ENCODE measurements around the gene NUDT14. TPM values are rescaled to one million over a fixed set of nuclear protein-coding genes. Genes with fewer than 3 reads are reported as not detected.

NUDT14 gene
- total and polyA plus RNA-seq, 12 donors = 4.1 to 55.8 (median 36.6) TPM

- no peak for TF ChIP-seq POLR2A (IDR thresholded peaks at IDR 0.05)
- TF ChIP-seq CTCF (IDR thresholded peaks at IDR 0.05) = no peak
- peaks cover 0 to 8% of the 10 kb centered on the region in 2 donors for H3K4me1 ChIP-seq (replicated peaks in 1 of 2)
Observed at GRCh38 chr14:105166571-105167302, 14.4 kb downstream of the NUDT14 start.

DNA sequence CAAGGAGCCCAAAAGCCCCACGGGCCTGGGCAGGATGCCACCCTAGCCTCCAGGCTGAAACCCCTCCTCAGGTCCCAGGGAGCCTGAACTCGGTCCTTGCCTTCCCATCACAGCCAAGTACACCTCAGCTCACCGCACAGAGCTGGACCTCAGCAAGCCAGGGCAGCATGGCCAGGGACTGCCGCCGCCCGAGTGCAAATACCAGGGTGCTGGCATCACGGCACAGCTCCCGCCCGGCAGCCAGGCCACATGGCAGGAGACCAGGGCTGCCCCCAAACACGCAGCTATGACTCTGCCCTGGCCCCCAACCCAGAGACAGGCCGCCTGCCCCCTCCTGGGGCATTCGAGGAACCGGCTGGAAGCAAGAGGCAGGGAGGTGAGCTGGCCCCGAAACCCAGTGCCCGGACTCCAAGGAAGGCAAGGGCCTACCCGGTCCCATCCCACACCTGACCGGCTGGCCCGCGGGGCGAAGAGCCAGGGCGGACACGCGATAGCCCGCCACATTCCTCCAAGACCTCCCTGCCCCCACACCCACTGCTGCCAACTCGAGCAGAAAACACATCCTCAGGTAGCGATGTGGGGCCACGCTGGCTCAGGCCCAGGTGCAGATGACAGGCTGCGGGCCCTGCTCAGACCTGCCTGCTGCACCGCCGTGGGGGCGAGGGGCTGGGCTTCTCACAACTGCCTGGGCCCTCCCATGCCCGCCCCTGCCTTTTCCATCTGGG lies 15.2 kb downstream of the NUDT14 start:
- Histone ChIP-seq H3K9me3 (replicated peaks in 1 of 3) (no peaks in the 10 kb centered on the region), H3K4me3 (no peak overlapping the region), H3K27me3 (peaks cover 25% of the 10 kb centered on the region), H3K27ac (no peak overlapping the region), H3K36me3 (replicated peaks in 1 of 2) (no peaks in the 10 kb centered on the region), H3K4me1 (replicated peaks in 1 of 2) (peaks cover 0 to 5% of the 10 kb centered on the region in 2 donors)
- DNase-seq = no peak
- TF ChIP-seq CTCF (IDR thresholded peaks at IDR 0.05) (no peak), POLR2A (IDR thresholded peaks at IDR 0.05) (no peak)
- 82 to 97% (median 90%) methylated on average over 9 to 32 of the region's 32 CpGs for WGBS, 4 donors
- intact Hi-C loops (cut with DNase I) = no loop called here

More at GRCh38 chr14:105166571-105167302, 14.4 kb downstream of the NUDT14 start:
- Histone ChIP-seq H3K27ac (no peak overlapping the region), H3K27me3 (peaks cover 25% of the 10 kb centered on the region), H3K4me3 (no peak overlapping the region), H3K9me3 (replicated peaks in 1 of 3) (no peaks in the 10 kb centered on the region), H3K36me3 (replicated peaks in 1 of 2) (no peaks in the 10 kb centered on the region)
- intact Hi-C loops (cut with DNase I) = no loop called here
- 52 to 65% (median 58%) methylated on average over 9 to 22 of the region's 22 CpGs for WGBS, 4 donors
- DNase-seq = no peak

DNA sequence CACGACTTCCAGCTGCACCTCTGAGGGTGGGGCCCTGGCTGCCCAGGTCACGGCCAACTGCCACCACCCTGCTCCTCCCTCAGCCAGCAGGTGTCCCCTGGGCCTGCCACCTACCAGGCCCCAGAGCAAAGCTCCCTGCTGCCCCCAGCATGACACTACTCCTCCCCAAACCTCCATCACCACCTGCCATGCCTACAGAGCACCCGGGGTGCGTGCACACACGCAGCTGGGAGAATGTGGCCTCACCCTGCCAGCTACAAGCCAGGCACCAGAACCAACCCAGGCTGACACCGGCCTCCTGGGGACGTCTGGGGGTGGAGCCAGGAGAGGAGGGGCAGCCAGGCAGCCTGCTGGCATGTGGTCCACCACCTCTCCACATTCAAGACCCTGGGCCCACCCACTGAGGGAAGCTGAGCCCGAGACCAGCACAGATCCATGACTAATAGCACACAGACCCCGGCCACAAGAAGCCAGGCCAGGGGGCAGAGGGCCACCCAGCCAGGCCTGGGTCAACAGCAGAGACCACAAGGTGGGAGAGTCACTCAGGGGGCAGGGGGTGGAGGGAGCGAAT lies 15.9 kb downstream of the NUDT14 start:
- DNase-seq = no peak
- no peak for TF ChIP-seq CTCF (IDR thresholded peaks at IDR 0.05)
- no peak for TF ChIP-seq POLR2A (IDR thresholded peaks at IDR 0.05)
- no peaks in the 10 kb centered on the region for H3K36me3 ChIP-seq (replicated peaks in 1 of 2)
- intact Hi-C loops (cut with DNase I) = no loop called here
- no peaks in the 10 kb centered on the region for H3K4me1 ChIP-seq (replicated peaks in 1 of 2)
- H3K27ac ChIP-seq = no peak overlapping the region
- H3K4me3 ChIP-seq = no peak overlapping the region
- no peaks in the 10 kb centered on the region for H3K9me3 ChIP-seq (replicated peaks in 1 of 3)
- 75 to 90% (median 80%) methylated on average over 2 to 10 of the region's 10 CpGs for WGBS, 4 donors
- H3K27me3 ChIP-seq = peaks cover 25% of the 10 kb centered on the region

DNA sequence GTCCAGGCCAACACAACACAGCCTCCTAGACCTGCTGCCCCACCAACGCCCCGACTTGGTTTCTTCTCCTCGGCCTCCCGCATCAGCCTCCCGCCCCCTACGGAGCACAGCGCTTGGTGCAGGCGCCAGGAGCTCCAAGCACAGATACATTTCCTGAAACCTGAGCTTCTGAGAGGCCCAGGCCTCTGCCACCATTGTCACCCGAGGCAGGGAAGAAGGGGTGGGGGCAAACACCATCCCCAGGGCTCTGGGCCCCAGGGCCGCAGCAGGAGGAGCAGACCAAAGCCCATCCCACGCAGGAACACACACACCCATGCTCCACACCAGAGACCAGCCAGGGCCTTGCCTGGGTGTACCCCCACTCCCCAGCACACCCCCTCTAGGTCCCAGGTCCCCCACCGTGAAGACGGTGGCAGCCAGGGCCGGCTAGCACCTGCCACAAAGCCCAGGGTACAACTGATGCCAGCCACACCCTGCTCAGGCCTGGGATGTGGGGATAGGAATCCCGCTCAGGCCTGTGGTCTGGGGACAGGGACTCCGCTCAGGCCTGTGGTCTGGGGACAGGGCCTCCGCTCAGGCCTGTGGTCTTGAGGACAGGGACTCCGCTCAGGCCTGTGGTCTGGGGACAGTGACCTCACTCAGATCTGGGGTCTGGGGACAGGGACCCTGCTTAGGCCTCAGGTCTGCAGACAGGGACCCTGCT lies 17.9 kb downstream of the NUDT14 start:
- intact Hi-C loops (cut with DNase I) = no loop called here
- no peaks in the 10 kb centered on the region for H3K36me3 ChIP-seq (replicated peaks in 1 of 2)
- no peak overlapping the region for H3K27ac ChIP-seq
- no peak for TF ChIP-seq POLR2A (IDR thresholded peaks at IDR 0.05)
- TF ChIP-seq CTCF (IDR thresholded peaks at IDR 0.05) = no peak
- H3K9me3 ChIP-seq (replicated peaks in 1 of 3) = no peaks in the 10 kb centered on the region
- no peaks in the 10 kb centered on the region for H3K4me1 ChIP-seq (replicated peaks in 1 of 2)
- peaks cover 19% of the 10 kb centered on the region for H3K27me3 ChIP-seq
- WGBS, 4 donors = 81 to 91% (median 85%) methylated on average over 10 to 18 of the region's 18 CpGs
- no peak overlapping the region for H3K4me3 ChIP-seq
- DNase-seq = no peak
